LHCN-M2 (cell line): ENCODE results near the gene PLRG1. TPM values are rescaled to one million over a fixed set of nuclear protein-coding genes. Genes with fewer than 3 reads are reported as not detected.

Source experiments
- DNase-seq: peaks from one replicate; pipeline ENCODE4 v3.0.0-alpha.2; 2012; ENCODE audit warnings: low read depth
- total RNA-seq: library from RNA; depleted of rRNA; stranded (reverse); fragments of >200 nt; gene quantifications from 2 replicates; pipeline ENCODE4 v1.2.3, GENCODE V29; 2014

PLRG1 gene
- total RNA-seq, 1 experiment from 2014 or later, result 63.0 TPM

DNA sequence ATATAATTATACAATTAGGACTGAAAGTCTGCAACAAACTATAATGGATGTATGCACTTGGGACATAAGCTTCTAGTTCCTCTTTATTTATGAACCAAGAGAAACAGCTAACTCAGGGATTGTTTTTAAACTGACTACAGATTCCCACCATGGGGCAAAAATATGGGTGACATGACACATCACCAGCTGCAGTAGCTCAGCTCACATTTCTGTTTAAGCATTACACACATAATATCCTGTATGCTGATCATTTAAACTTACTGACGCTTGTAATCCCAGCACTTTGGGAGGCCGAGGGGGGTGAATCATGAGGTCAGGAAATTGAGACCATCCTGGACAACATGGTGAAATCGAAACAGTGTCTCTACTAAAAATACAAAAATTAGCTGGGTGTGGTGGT, 24.1 kb upstream of the PLRG1 start:
- peak; percentile 13 for DNase-seq

- no peak for DNase-seq
Observed at GRCh38 chr4:154573190-154573870, 23.1 kb upstream of the PLRG1 start.

DNA sequence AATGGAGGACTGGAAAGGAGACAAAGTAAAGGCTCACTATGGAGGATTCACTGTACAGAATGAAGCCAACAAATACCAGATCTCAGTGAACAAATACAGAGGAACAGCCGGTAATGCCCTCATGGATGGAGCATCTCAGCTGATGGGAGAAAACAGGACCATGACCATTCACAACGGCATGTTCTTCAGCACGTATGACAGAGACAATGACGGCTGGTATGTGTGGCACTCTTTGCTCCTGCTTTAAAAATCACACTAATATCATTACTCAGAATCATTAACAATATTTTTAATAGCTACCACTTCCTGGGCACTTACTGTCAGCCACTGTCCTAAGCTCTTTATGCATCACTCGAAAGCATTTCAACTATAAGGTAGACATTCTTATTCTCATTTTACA, 19.4 kb upstream of the PLRG1 start:
- no peak for DNase-seq

- DNase-seq, result no peak
Observed at GRCh38 chr4:154569028-154569427, 18.8 kb upstream of the PLRG1 start.

DNA sequence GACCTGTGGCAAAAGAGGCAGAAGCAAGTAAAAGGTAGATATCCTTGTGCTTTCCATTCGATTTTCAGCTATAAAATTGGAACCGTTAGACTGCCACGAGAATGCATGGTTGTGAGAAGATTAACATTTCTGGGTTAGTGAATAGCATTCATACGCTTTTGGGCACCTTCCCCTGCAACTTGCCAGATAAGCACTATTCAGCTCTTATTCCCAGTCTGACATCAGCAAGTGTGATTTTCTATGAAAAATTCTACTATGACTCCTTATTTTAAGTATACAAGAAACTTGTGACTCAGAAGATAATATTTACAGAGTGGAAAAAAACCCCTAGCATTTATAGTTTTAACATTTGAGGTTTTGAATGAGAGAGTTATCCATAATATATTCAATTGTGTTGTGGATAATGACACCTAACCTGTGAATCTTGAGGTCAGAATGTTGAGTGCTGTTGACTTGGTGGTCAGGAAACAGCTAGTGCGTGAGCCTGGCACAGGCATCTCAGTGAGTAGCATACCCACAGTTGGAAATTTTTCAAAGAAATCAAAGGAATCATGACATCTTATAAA, 16.5 kb upstream of the PLRG1 start:
- DNase-seq, result peak; percentile 16

DNA sequence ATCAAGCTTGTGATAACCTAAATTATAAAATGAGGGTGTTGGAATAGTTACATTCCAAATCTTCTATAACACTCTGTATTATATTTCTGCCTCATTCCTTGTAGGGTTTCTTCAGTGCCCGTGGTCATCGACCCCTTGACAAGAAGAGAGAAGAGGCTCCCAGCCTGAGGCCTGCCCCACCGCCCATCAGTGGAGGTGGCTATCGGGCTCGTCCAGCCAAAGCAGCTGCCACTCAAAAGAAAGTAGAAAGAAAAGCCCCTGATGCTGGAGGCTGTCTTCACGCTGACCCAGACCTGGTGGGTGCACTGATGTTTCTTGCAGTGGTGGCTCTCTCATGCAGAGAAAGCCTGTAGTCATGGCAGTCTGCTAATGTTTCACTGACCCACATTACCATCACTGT, 15.5 kb upstream of the PLRG1 start:
- no peak for DNase-seq

DNA sequence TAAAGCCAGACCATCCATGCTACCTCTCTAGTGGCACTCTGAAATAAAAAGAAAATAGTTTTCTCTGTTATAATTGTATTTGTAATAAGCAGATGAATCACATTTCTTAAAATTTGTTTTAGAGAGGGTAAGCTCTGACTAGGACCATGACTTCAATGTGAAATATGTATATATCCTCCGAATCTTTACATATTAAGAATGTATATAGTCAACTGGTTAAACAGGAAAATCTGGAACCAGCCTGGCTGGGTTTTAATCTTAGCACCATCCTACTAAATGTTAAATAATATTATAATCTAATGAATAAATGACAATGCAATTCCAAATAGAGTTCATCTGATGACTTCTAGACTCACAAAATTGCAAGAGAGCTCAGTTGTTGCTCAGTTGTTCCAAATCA, 14.1 kb upstream of the PLRG1 start:
- DNase-seq, result no peak

- DNase-seq, result no peak
Observed at GRCh38 chr4:154562697-154563254, 12.6 kb upstream of the PLRG1 start, which contains the start of gene FGB. FGB (plus strand) TSS chr4:154563011; CDS start chr4:154563019, 8 bp downstream.

DNA sequence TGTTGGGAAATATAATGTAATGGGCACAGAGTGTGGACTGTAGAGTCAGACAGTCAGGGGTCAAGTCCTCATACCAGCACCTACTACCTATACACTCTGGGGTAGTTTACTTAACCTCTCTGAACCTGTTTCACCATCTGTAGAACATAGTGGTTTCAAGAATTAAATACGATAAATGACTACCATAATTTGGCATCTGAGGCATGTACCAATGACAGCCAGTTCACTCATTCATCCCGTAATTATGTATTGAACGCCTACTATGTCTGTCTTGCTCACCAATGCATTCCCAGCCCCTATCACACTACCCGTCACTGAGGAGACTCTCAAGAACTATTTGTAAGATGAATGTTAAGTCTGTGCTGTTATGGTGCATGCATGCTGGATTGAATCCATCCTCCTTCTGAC, 10.6 kb upstream of the PLRG1 start:
- peak; percentile 47 for DNase-seq

DNA sequence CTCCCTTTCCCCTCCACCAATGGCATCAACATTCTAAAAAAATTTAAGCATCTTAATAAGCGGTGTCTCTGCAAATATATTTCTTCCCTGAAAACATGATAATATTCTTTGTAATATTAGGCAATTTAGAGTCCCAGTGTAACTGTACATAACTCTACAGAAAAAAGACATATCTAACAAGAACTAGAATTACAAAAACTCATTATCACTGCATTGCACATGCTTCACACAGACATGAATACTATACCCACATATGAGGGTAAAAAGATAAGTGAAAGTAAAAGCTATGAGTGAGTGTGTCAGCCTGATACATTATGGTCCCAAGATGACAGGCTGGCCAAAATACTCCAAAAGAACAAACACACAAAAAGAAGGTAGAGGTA, 10.2 kb upstream of the PLRG1 start:
- no peak for DNase-seq

- DNase-seq, result peak; percentile 66
Observed at GRCh38 chr4:154559494-154560418, 9.6 kb upstream of the PLRG1 start.

DNA sequence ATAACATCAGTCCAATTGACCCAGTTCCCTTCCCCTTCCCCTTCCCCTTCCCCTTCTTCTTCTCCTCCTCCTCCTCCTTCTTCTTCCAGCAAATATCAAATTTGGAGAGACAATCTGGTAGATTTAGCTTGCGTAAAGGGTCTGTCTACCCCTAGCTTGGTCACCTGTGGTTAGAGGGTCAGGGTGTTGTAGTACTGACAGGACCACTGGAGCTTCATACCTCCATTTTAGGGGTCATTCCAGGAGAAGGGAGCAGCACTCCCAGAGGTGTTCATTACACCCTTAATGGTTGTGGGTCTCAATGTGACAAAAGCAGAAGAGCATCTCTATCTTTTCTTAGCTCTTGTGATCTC, 8.9 kb upstream of the PLRG1 start:
- no peak for DNase-seq

- peak; percentile 72 for DNase-seq
Observed at GRCh38 chr4:154551872-154552686, 1.9 kb upstream of the PLRG1 start.

- no peak for DNase-seq
Observed at GRCh38 chr4:154545689-154546088, 4.5 kb downstream of the PLRG1 start.

DNA sequence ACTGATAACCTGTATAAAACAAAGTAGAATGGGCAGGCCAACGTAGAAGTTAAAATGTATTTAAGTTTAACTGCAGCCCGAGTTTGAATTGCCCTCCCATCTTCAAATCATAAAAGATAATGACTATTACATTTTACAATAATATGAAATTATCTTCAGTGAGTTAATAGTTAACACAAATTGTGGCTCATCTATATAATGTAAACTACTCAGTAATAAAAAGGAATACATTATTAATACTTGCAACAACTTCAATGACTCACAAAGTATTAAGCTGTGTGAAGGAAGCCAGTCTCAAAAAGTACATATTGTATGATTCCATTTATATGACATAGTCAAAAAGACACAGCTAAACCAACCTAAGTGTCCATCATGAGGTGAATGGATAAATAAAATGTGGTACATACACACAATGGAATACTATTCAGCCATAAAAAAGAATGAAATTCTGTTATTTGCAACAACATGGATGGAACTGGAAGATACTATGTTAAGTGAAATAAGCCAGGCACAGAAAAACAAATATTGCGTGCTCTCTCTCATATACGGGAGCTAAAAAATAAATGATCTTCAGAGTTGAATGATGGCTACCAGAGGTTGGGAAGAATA, 7.8 kb downstream of the PLRG1 start:
- no peak for DNase-seq

DNA sequence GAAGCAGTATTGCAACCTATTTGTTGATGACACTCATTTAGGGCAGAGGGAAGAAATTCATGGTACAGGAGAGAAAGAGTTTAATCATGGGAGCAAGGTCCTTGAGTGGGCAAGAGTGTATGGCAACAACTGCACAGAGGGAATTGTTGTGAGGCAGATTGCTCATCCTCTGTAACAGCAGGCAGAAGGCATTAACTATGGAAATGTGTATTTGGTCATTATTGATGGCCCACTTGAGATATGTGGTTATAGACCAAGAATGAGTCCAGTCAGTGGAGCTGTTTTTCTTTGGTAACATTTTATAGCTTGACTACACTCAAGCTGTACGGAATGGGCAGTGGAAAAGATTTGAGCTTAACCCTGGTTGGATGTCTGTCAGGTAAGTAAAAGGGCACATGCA, 15.9 kb downstream of the PLRG1 start:
- peak; percentile 3 for DNase-seq

GRCh38 chr4:154529728-154530519, 20.3 kb downstream of the PLRG1 start:
- DNase-seq, result no peak

GRCh38 chr4:154528869-154529268, 21.3 kb downstream of the PLRG1 start:
- no peak for DNase-seq

DNA sequence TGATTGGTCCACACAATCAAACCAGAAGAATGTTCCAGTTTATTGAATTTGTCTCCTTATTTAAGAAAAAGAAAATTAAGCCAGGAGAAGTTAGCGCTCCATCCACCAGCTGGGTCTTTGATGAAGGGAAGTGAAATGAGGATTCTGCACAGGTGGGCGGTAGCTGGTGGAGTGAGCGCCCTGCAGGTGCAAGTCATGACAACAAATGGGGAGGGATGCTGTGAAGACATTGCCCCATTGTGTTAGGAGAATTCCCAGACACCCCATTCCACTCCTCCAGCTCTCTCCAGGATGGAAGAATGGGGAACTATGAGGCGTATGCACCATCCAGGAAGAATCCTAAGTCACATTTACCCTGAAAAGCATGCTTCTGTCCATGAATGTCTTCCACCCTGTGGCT, 22.9 kb downstream of the PLRG1 start:
- no peak for DNase-seq

DNA sequence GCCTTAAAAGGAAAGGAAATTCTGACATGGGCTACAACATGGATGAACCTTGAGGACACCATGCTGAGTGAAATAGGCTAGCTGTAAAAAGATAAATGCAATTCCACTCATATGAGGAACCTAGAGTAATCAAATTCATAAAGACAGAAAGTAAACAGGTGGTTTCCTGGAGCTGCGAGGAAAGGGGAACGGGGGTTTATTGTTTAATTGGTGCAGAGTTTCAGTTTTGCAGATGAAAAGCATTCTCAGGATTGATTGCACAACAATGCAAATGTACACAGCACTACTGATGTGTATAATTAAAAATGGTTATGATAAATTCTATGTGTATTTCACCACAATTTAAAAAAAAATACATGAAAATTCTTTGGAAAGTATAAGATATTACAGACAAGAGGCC, 24.0 kb downstream of the PLRG1 start:
- no peak for DNase-seq
